Activated B cell treated with CpG ODN at 0.5 μM for 24 hours (primary cell): ENCODE measurements around the gene CDCA7. TPM values are rescaled to one million over a fixed set of nuclear protein-coding genes. Genes with fewer than 3 reads are reported as not detected.
"Not testable (repeated sequence)": the region's sequence is repeated elsewhere in the genome, so short reads cannot be mapped to it uniquely, and the experiment has no call there.

Experiments
- ATAC-seq: fragments of 200-7000 bp; cut with Tn5 transposase; one replicate; pipeline ENCODE4 v1.10.0; 2021; ENCODE audit warnings: low read depth, mild to moderate bottlenecking, moderate library complexity
- CTCF ChIA-PET: fragments of 350-600 bp; sonication (Branson Sonifier 250); formaldehyde crosslinking; loops from one replicate; lab custom pipeline; 2021; ENCODE audit warnings: antibody characterized with exemption; lab: Charles Lee
- POLR2A ChIA-PET: fragments of 350-600 bp; sonication (Branson Sonifier 250); formaldehyde crosslinking; loops from one replicate; lab custom pipeline; 2021; ENCODE audit warnings: antibody characterized with exemption; lab: Charles Lee
- DNase-seq: peaks from one replicate; pipeline ENCODE4 v3.0.0; 2022
- H3K27ac Mint-ChIP-seq: one replicate; pipeline ENCODE4 v1.8.0; 2020; ENCODE audit warnings: mixed read lengths
- H3K27me3 Mint-ChIP-seq: one replicate; pipeline ENCODE4 v1.8.0; 2021; ENCODE audit warnings: mixed read lengths
- H3K36me3 Mint-ChIP-seq: one replicate; pipeline ENCODE4 v1.8.0; 2021; ENCODE audit warnings: low read depth, mixed read lengths
- H3K4me1 Mint-ChIP-seq: one replicate; pipeline ENCODE4 v1.8.0; 2021; ENCODE audit warnings: mixed read lengths
- H3K4me3 Mint-ChIP-seq: one replicate; pipeline ENCODE4 v1.8.0; 2020; ENCODE audit warnings: mild to moderate bottlenecking, mixed read lengths
- H3K9me3 Mint-ChIP-seq: one replicate; pipeline ENCODE4 v1.8.0; 2020; ENCODE audit warnings: mixed read lengths
- intact Hi-C: fragments of 100-400 bp; cut with micrococcal nuclease; formaldehyde crosslinking; loops from one replicate; pipeline ENCODE4 v1.15.1; 2024
- total RNA-seq: library from RNA; stranded (reverse); gene quantifications from 2 replicates; pipeline ENCODE4 v1.2.3, GENCODE V29; 2022
- TF ChIP-seq, protein P1 (sequence below): fragments of 200-600 bp; IDR thresholded peaks from one replicate; pipeline ENCODE4 v1.8.0; 2022; ENCODE audit warnings: antibody characterized with exemption, mild to moderate bottlenecking

Gene CDCA7
- total RNA-seq, 1 donor from 2014 or later = 6.3 TPM

DNA sequence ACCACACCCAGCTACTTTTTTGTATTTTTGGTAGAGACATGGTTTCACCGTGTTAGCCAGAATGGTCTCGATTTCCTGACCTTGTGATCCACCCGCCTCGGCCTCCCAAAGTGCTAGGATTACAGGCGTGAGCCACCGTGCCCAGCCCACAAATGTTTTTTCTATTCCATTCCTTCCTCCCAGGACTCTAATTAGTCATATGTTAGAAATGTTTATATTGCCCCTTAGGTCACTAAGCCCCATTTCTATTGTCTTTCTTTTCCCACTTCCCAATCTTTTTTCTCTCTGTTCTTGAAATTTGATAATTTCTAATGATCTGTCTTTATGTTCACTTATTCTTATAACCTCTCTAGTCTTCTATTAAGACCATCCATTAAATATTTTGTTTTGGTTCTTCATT is 31.3 kb upstream of the CDCA7 start:
- H3K27ac Mint-ChIP-seq = no peak overlapping the region
- TF ChIP-seq, protein P1, sequence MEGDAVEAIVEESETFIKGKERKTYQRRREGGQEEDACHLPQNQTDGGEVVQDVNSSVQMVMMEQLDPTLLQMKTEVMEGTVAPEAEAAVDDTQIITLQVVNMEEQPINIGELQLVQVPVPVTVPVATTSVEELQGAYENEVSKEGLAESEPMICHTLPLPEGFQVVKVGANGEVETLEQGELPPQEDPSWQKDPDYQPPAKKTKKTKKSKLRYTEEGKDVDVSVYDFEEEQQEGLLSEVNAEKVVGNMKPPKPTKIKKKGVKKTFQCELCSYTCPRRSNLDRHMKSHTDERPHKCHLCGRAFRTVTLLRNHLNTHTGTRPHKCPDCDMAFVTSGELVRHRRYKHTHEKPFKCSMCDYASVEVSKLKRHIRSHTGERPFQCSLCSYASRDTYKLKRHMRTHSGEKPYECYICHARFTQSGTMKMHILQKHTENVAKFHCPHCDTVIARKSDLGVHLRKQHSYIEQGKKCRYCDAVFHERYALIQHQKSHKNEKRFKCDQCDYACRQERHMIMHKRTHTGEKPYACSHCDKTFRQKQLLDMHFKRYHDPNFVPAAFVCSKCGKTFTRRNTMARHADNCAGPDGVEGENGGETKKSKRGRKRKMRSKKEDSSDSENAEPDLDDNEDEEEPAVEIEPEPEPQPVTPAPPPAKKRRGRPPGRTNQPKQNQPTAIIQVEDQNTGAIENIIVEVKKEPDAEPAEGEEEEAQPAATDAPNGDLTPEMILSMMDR = no peak
- no peak overlapping the region for H3K4me3 Mint-ChIP-seq
- ChIA-PET CTCF (no interaction called here), POLR2A (no interaction called here)
- ATAC-seq (no peak), DNase-seq (no peak)
- H3K36me3 Mint-ChIP-seq = no peaks in the 10 kb centered on the region
- intact Hi-C loops = no loop called here
- no peaks in the 10 kb centered on the region for H3K27me3 Mint-ChIP-seq
- H3K9me3 Mint-ChIP-seq = peaks cover 10% of the 10 kb centered on the region
- no peaks in the 10 kb centered on the region for H3K4me1 Mint-ChIP-seq

DNA sequence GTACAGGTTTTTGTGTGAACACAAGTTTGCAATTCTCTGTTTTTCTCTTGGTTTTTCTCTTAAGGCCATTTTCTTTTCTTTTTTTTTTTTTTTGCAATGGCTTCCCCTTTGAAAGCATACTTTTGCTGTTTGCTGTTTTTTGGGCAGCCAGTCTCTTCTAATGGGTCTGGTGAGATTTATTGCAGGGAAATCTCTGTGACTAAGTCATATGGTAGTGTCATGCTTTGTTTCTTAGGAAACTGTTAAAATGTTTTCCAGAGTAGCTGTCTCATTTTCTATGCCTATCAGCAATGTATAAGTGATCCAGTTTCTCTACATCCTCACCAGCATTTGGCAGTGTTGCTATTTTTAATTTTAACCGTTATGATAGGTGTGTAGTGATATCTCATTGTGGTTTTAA is 27.9 kb upstream of the CDCA7 start:
- ATAC-seq = no peak
- H3K9me3 Mint-ChIP-seq = peaks cover 19% of the 10 kb centered on the region
- H3K4me1 Mint-ChIP-seq = no peaks in the 10 kb centered on the region
- intact Hi-C loops = no loop called here
- ChIA-PET POLR2A (no interaction called here), CTCF (no interaction called here)
- H3K27ac Mint-ChIP-seq = no peak overlapping the region
- H3K4me3 Mint-ChIP-seq = no peak overlapping the region
- H3K36me3 Mint-ChIP-seq = no peaks in the 10 kb centered on the region
- TF ChIP-seq, protein P1 = no peak
- DNase-seq = no peak
- no peaks in the 10 kb centered on the region for H3K27me3 Mint-ChIP-seq

DNA sequence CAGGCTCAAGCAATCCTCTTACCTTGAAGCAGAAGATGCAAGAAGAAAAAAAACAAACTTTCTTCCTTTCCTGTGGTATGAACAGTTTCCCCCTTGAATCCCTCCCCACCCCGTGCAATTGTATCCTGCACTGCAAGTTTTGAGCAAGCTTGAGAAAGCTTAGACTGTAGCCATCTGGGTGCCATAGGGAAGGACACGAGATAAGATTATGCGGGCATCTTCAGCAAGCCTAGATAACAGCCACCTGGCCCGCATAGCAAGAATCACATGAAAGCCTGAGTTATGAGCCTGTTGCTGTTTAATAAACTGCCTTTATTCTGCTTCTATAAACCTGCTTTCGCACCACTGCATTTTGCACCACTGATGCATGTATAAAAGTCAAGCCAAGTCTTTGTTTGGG is 27.3 kb upstream of the CDCA7 start:
- no peaks in the 10 kb centered on the region for H3K36me3 Mint-ChIP-seq
- ATAC-seq (no peak), DNase-seq (no peak)
- TF ChIP-seq, protein P1 = no peak
- CTCF ChIA-PET = no interaction called here
- no peak overlapping the region for H3K4me3 Mint-ChIP-seq
- H3K9me3 Mint-ChIP-seq = peaks cover 20% of the 10 kb centered on the region
- H3K27ac Mint-ChIP-seq = no peak overlapping the region
- POLR2A ChIA-PET = no interaction called here
- H3K4me1 Mint-ChIP-seq = no peaks in the 10 kb centered on the region
- intact Hi-C loops = no loop called here
- no peaks in the 10 kb centered on the region for H3K27me3 Mint-ChIP-seq

DNA sequence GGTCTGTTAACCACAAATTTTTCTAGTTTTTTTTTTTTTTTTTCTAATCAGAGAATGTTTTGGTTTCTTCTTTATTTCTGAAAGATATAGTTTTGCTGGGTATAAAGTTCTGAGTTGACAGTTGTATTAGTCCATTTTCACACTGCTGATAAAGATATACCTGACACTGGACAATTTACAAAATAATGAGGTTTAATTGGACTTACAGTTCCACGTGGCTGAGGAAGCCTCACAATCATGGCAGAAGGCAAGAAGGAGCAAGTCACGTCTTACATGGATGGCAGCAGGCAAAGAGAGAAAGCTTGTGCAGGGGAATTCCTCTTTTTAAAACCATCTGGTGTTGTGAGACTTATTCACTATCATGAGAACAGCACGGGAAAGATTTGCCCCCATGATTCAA is 21.7 kb upstream of the CDCA7 start:
- CTCF ChIA-PET, H3K27ac Mint-ChIP-seq, H3K27me3 Mint-ChIP-seq, H3K4me3 Mint-ChIP-seq, ATAC-seq, POLR2A ChIA-PET, intact Hi-C loops, H3K36me3 Mint-ChIP-seq, DNase-seq, H3K4me1 Mint-ChIP-seq: not testable (repeated sequence)
- peaks cover 28% of the 10 kb centered on the region for H3K9me3 Mint-ChIP-seq

DNA sequence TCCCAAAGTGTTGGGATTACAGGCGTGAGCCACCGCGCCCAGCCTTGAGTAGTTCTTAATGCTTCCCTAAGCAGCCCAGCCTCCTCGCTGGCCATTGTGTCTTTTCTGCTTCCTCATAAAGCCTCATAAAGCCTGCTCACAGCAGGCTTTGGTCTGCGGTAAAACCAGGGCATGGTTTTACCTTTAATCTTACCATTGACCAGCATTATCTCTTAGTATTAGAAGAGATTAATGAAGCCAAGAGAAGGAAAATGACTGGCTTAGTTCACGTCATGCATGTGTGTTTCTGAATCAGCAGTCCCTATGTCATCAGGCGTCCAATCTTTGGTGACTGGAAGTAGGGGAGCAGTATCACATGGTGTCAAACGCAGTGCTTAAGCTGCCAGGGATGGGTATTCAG is 14.9 kb upstream of the CDCA7 start:
- H3K27me3 Mint-ChIP-seq = no peaks in the 10 kb centered on the region
- POLR2A ChIA-PET = no interaction called here
- H3K36me3 Mint-ChIP-seq = no peaks in the 10 kb centered on the region
- H3K27ac Mint-ChIP-seq = no peak overlapping the region
- no peak overlapping the region for H3K4me3 Mint-ChIP-seq
- intact Hi-C loops = no loop called here
- TF ChIP-seq, protein P1 = no peak
- peaks cover 3% of the 10 kb centered on the region for H3K9me3 Mint-ChIP-seq
- H3K4me1 Mint-ChIP-seq = no peaks in the 10 kb centered on the region
- no peak for ATAC-seq
- CTCF ChIA-PET = no interaction called here
- DNase-seq = no peak

DNA sequence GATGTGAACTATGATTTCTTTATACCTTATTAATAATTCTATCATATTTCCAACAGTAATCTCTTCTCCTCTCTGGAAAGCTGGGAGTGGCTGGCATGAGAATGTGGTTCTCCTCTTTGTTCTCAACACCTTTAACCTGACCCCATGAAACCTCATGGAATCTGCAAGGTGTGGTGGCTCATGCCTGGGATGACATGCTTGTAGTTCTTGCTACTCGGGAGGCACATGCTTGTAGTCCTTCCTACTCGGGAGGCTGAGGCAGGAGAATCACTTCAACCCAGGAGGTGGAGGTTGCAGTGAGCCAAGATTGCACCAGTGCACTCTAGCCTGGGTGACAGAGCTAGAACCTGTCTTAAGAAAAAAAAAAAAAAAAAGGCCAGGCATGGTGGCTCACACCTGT is 10.8 kb upstream of the CDCA7 start:
- H3K4me3 Mint-ChIP-seq = no peak overlapping the region
- ChIA-PET CTCF (no interaction called here), POLR2A (no interaction called here)
- H3K9me3 Mint-ChIP-seq = peaks cover 6% of the 10 kb centered on the region
- no peak overlapping the region for H3K27ac Mint-ChIP-seq
- intact Hi-C loops = no loop called here
- no peak for ATAC-seq
- no peak for DNase-seq
- H3K36me3 Mint-ChIP-seq = no peaks in the 10 kb centered on the region
- H3K4me1 Mint-ChIP-seq = no peaks in the 10 kb centered on the region
- TF ChIP-seq, protein P1 = no peak
- no peaks in the 10 kb centered on the region for H3K27me3 Mint-ChIP-seq
